Adipose tissue (tissue), 3 donors: ENCODE measurements around the gene SLC12A9. TPM values are rescaled to one million over a fixed set of nuclear protein-coding genes. Genes with fewer than 3 reads are reported as not detected.

Experiments used
- H3K27ac ChIP-seq: one replicate; pipeline ENCODE4 v1.5.1; 2013; ENCODE audit warnings: low read depth, low read length
- WGBS, 3 donors: extraction: QIAGEN DNeasy Blood & Tissue Kit; methylation state at CpG; one replicate each; pipeline ENCODE4 v1.1.7; 2013; 5-methylcytosine and 5-hydroxymethylcytosine counted together
- polyA plus RNA-seq, 3 donors: library from polyadenylated mRNA; stranded (reverse); fragments of 200-250 nt; gene quantifications; one replicate each; pipeline ENCODE4 v1.2.3, GENCODE V29; 2013
- donor health status: healthy with polysubstance abuse.
- donor health status: Bipolar disorder and iron deficiency.
- donor health status: healthy.

The SLC12A9 gene
- polyA plus RNA-seq, 3 donors: 12.0 to 18.8 (median 13.8) TPM

- 1% methylated on average over 28 to 39 of the region's 39 CpGs for WGBS, 3 donors
- peak overlapping the region; percentile 86 for H3K27ac ChIP-seq
These were observed 22.8 kb downstream of the SLC12A9 start for GRCh38 chr7:100875356-100875751.

GRCh38 chr7:100878013-100878412 lies 25.5 kb downstream of the SLC12A9 start:
- H3K27ac ChIP-seq: no peak overlapping the region
- 77 to 85% (median 78%) methylated on average over 7 of the region's 7 CpGs for WGBS, 3 donors

- WGBS, 3 donors: 71 to 88% (median 80%) methylated on average over 6 of the region's 6 CpGs
- H3K27ac ChIP-seq: no peak overlapping the region
These were observed 26.2 kb downstream of the SLC12A9 start for GRCh38 chr7:100878685-100879084.

GRCh38 chr7:100879685-100880261 lies 27.3 kb downstream of the SLC12A9 start:
- H3K27ac ChIP-seq: no peak overlapping the region
- WGBS, 3 donors: 79 to 89% (median 86%) methylated on average over 11 of the region's 11 CpGs

GRCh38 chr7:100880645-100881044 lies 28.1 kb downstream of the SLC12A9 start:
- no peak overlapping the region for H3K27ac ChIP-seq
- 89% methylated on average over 7 of the region's 7 CpGs for WGBS, 3 donors

GRCh38 chr7:100881136-100881535 lies 28.6 kb downstream of the SLC12A9 start:
- 95 to 98% (median 96%) methylated on average over 19 to 20 of the region's 20 CpGs for WGBS, 3 donors
- no peak overlapping the region for H3K27ac ChIP-seq

GRCh38 chr7:100882201-100882600 lies 29.7 kb downstream of the SLC12A9 start:
- no peak overlapping the region for H3K27ac ChIP-seq
- WGBS, 3 donors: 93 to 96% (median 95%) methylated on average over 9 of the region's 9 CpGs

GRCh38 chr7:100882785-100883526 lies 30.4 kb downstream of the SLC12A9 start:
- no peak overlapping the region for H3K27ac ChIP-seq
- WGBS, 3 donors: 93 to 94% (median 94%) methylated on average over 20 to 24 of the region's 24 CpGs

GRCh38 chr7:100884736-100885439 lies 32.4 kb downstream of the SLC12A9 start:
- 90 to 93% (median 91%) methylated on average over 29 of the region's 29 CpGs for WGBS, 3 donors
- H3K27ac ChIP-seq: no peak overlapping the region

- 68 to 88% (median 82%) methylated on average over 21 to 22 of the region's 22 CpGs for WGBS, 3 donors
- H3K27ac ChIP-seq: no peak overlapping the region
These were observed 33.1 kb downstream of the SLC12A9 start for GRCh38 chr7:100885440-100886141.

- WGBS, 3 donors: 88 to 92% (median 91%) methylated on average over 27 of the region's 27 CpGs
- no peak overlapping the region for H3K27ac ChIP-seq
These were observed 33.8 kb downstream of the SLC12A9 start for GRCh38 chr7:100886142-100886935.

GRCh38 chr7:100886936-100887515 lies 34.5 kb downstream of the SLC12A9 start:
- no peak overlapping the region for H3K27ac ChIP-seq
- 71 to 82% (median 74%) methylated on average over 25 of the region's 25 CpGs for WGBS, 3 donors

GRCh38 chr7:100887516-100888290 lies 35.2 kb downstream of the SLC12A9 start:
- 41 to 61% (median 46%) methylated on average over 21 of the region's 21 CpGs for WGBS, 3 donors
- H3K27ac ChIP-seq: no peak overlapping the region

- no peak overlapping the region for H3K27ac ChIP-seq
- 44 to 82% (median 79%) methylated on average over 17 to 18 of the region's 18 CpGs for WGBS, 3 donors
These were observed 35.9 kb downstream of the SLC12A9 start for GRCh38 chr7:100888291-100888987.

GRCh38 chr7:100888988-100889750 lies 36.7 kb downstream of the SLC12A9 start, which contains the start of gene UFSP1:
Gene UFSP1, minus strand, starts transcription at chr7:100889715. Its CDS starts 444 bp downstream, at chr7:100889271.
- WGBS, 3 donors: 2 to 4% (median 4%) methylated on average over 68 to 73 of the region's 73 CpGs
- H3K27ac ChIP-seq: no peak within 1 kb of the TSS
